NB4 (cell line): ENCODE results near the gene IL36G.
"Not testable (repeated sequence)": the region's sequence is repeated elsewhere in the genome, so short reads cannot be mapped to it uniquely, and the experiment has no call there.

Source experiments
- CTCF ChIP-seq: IDR thresholded peaks from one replicate; pipeline ENCODE4 v1.5.1; 2012; ENCODE audit warnings: low read depth, low read length
- POLR2A ChIP-seq: IDR thresholded peaks from 2 replicates; pipeline ENCODE4 v1.6.1; 2011; ENCODE audit warnings: mild to moderate bottlenecking; ENCODE audit not compliant: insufficient read length; ENCODE audit errors: extremely low read depth

- TF ChIP-seq CTCF, POLR2A: not testable (repeated sequence)
Measured at GRCh38 chr2:112934117-112934516, 43.7 kb upstream of the IL36G start.
